Activated naive CD8-positive, alpha-beta T cell (primary cell): ENCODE results near the gene ADCK1.
"Not testable (repeated sequence)": the region's sequence is repeated elsewhere in the genome, so short reads cannot be mapped to it uniquely, and the experiment has no call there.

ENCODE experiments used
- H3K27ac Mint-ChIP-seq: one replicate; pipeline ENCODE4 v1.8.0; 2021; ENCODE audit warnings: mixed read lengths
- H3K27me3 Mint-ChIP-seq: one replicate; pipeline ENCODE4 v1.8.0; 2021; ENCODE audit warnings: mixed read lengths
- H3K36me3 Mint-ChIP-seq: one replicate; pipeline ENCODE4 v1.8.0; 2021; ENCODE audit warnings: mixed read lengths
- H3K4me1 Mint-ChIP-seq: one replicate; pipeline ENCODE4 v1.8.0; 2021; ENCODE audit warnings: low read depth, mixed read lengths
- H3K4me3 Mint-ChIP-seq: one replicate; pipeline ENCODE4 v1.8.0; 2021; ENCODE audit warnings: mild to moderate bottlenecking, mixed read lengths
- H3K9me3 Mint-ChIP-seq: one replicate; pipeline ENCODE4 v1.8.0; 2021; ENCODE audit warnings: low read depth, mixed read lengths

ADCK1 gene

GRCh38 chr14:77799863-77800730 is at the start of gene ADCK1:
Gene ADCK1, plus strand, starts transcription at chr14:77800109. Its CDS starts 18,870 bp downstream, at chr14:77818979.
- peak within 1 kb of the TSS; percentile 86 for H3K27ac Mint-ChIP-seq
- no peaks in the 10 kb centered on the region for H3K9me3 Mint-ChIP-seq
- H3K27me3 Mint-ChIP-seq, result no peaks in the 10 kb centered on the region
- peak within 1 kb of the TSS; percentile 89 for H3K4me3 Mint-ChIP-seq
- no peaks in the 10 kb centered on the region for H3K36me3 Mint-ChIP-seq
- peaks cover 3% of the 10 kb centered on the region for H3K4me1 Mint-ChIP-seq

GRCh38 chr14:77752266-77752665 is 47.6 kb upstream of the ADCK1 start:
- no peaks in the 10 kb centered on the region for H3K27me3 Mint-ChIP-seq
- no peak overlapping the region for H3K4me3 Mint-ChIP-seq
- no peaks in the 10 kb centered on the region for H3K9me3 Mint-ChIP-seq
- peaks cover 14% of the 10 kb centered on the region for H3K36me3 Mint-ChIP-seq
- no peak overlapping the region for H3K27ac Mint-ChIP-seq
- H3K4me1 Mint-ChIP-seq, result peaks cover 35% of the 10 kb centered on the region

- peak overlapping the region; percentile 2 for H3K27ac Mint-ChIP-seq
- peaks cover 42% of the 10 kb centered on the region for H3K4me1 Mint-ChIP-seq
- H3K4me3 Mint-ChIP-seq, result peak overlapping the region; percentile 1
- H3K36me3 Mint-ChIP-seq, result peaks cover 14% of the 10 kb centered on the region
- no peaks in the 10 kb centered on the region for H3K27me3 Mint-ChIP-seq
- H3K9me3 Mint-ChIP-seq, result no peaks in the 10 kb centered on the region
Observed at GRCh38 chr14:77752799-77753516, 47.0 kb upstream of the ADCK1 start.

- H3K27me3 Mint-ChIP-seq, result no peaks in the 10 kb centered on the region
- peak within 1 kb of the TSS; percentile 98 for H3K27ac Mint-ChIP-seq
- no peaks in the 10 kb centered on the region for H3K9me3 Mint-ChIP-seq
- peaks cover 10% of the 10 kb centered on the region for H3K36me3 Mint-ChIP-seq
- H3K4me1 Mint-ChIP-seq, result peaks cover 37% of the 10 kb centered on the region
- peak within 1 kb of the TSS; percentile 96 for H3K4me3 Mint-ChIP-seq
Observed at GRCh38 chr14:77760381-77761204, 39.3 kb upstream of the ADCK1 start, which contains the start of gene SNW1. Gene SNW1, minus strand, starts transcription at chr14:77761156. Its CDS starts 29 bp downstream, at chr14:77761127.

- Mint-ChIP-seq H3K27ac (peak overlapping the region; percentile 98), H3K27me3 (no peaks in the 10 kb centered on the region), H3K4me1 (peaks cover 34% of the 10 kb centered on the region), H3K9me3 (no peaks in the 10 kb centered on the region), H3K4me3 (peak overlapping the region; percentile 96), H3K36me3 (peaks cover 10% of the 10 kb centered on the region)
Observed at GRCh38 chr14:77761205-77761931, 38.5 kb upstream of the ADCK1 start.

GRCh38 chr14:77763316-77763715 is 36.6 kb upstream of the ADCK1 start:
- Mint-ChIP-seq H3K9me3 (no peaks in the 10 kb centered on the region), H3K27me3 (no peaks in the 10 kb centered on the region), H3K36me3 (peaks cover 9% of the 10 kb centered on the region), H3K4me1 (peaks cover 21% of the 10 kb centered on the region), H3K27ac (no peak overlapping the region), H3K4me3 (no peak overlapping the region)

GRCh38 chr14:77763978-77764377 is 35.9 kb upstream of the ADCK1 start:
- Mint-ChIP-seq H3K4me1 (peaks cover 14% of the 10 kb centered on the region), H3K27ac (no peak overlapping the region), H3K9me3 (no peaks in the 10 kb centered on the region), H3K4me3 (no peak overlapping the region), H3K27me3 (no peaks in the 10 kb centered on the region), H3K36me3 (peaks cover 3% of the 10 kb centered on the region)

GRCh38 chr14:77768442-77769069 is 31.4 kb upstream of the ADCK1 start:
- not testable (repeated sequence) for H3K9me3 Mint-ChIP-seq, H3K4me1 Mint-ChIP-seq, H3K27ac Mint-ChIP-seq, H3K27me3 Mint-ChIP-seq, H3K4me3 Mint-ChIP-seq, H3K36me3 Mint-ChIP-seq

- not testable (repeated sequence) for H3K36me3 Mint-ChIP-seq, H3K9me3 Mint-ChIP-seq, H3K4me1 Mint-ChIP-seq, H3K27ac Mint-ChIP-seq, H3K27me3 Mint-ChIP-seq, H3K4me3 Mint-ChIP-seq
Observed at GRCh38 chr14:77773966-77774365, 25.9 kb upstream of the ADCK1 start.

- H3K4me1 Mint-ChIP-seq, result no peaks in the 10 kb centered on the region
- no peaks in the 10 kb centered on the region for H3K36me3 Mint-ChIP-seq
- no peak overlapping the region for H3K4me3 Mint-ChIP-seq
- no peaks in the 10 kb centered on the region for H3K27me3 Mint-ChIP-seq
- no peaks in the 10 kb centered on the region for H3K9me3 Mint-ChIP-seq
- no peak overlapping the region for H3K27ac Mint-ChIP-seq
Observed at GRCh38 chr14:77782202-77782601, 17.7 kb upstream of the ADCK1 start.

- H3K4me3 Mint-ChIP-seq, result no peak overlapping the region
- peaks cover 5% of the 10 kb centered on the region for H3K27me3 Mint-ChIP-seq
- no peaks in the 10 kb centered on the region for H3K4me1 Mint-ChIP-seq
- no peak overlapping the region for H3K27ac Mint-ChIP-seq
- H3K36me3 Mint-ChIP-seq, result no peaks in the 10 kb centered on the region
- H3K9me3 Mint-ChIP-seq, result no peaks in the 10 kb centered on the region
Observed at GRCh38 chr14:77786148-77786547, 13.8 kb upstream of the ADCK1 start.

- Mint-ChIP-seq H3K36me3 (no peaks in the 10 kb centered on the region), H3K27ac (no peak overlapping the region)
Observed at GRCh38 chr14:77790566-77791224, 9.2 kb upstream of the ADCK1 start.

GRCh38 chr14:77791225-77791600 is 8.7 kb upstream of the ADCK1 start:
- Mint-ChIP-seq H3K27me3 (peaks cover 7% of the 10 kb centered on the region), H3K36me3 (no peaks in the 10 kb centered on the region), H3K4me3 (no peak overlapping the region), H3K27ac (no peak overlapping the region), H3K9me3 (no peaks in the 10 kb centered on the region), H3K4me1 (no peaks in the 10 kb centered on the region)

More at GRCh38 chr14:77790566-77791224, 9.2 kb upstream of the ADCK1 start:
- Mint-ChIP-seq H3K4me3 (no peak overlapping the region), H3K9me3 (no peaks in the 10 kb centered on the region), H3K27me3 (peaks cover 7% of the 10 kb centered on the region), H3K4me1 (no peaks in the 10 kb centered on the region)
